Measurements from ENCODE around the gene SNRPA. TPM values are rescaled to one million over a fixed set of nuclear protein-coding genes. Genes with fewer than 3 reads are reported as not detected.
"Not testable (repeated sequence)": the region's sequence is repeated elsewhere in the genome, so short reads cannot be mapped to it uniquely, and the experiment has no call there.

SNRPA gene
- total RNA-seq, 4 donors from 2014 or later: 24.5 to 56.0 (median 48.2) TPM

- H3K4me3 ChIP-seq: peak overlapping the region in 1 of 2 donors; percentile 52
- peak overlapping the region in 3 of 4 donors; percentile 81 to 88 (median 82) for H3K27ac ChIP-seq
- TF ChIP-seq CTCF (IDR thresholded peaks at IDR 0.05) (no peak), EP300 (IDR thresholded peaks at IDR 0.05) (no peak), POLR2A (IDR thresholded peaks at IDR 0.05) (no peak), POLR2AphosphoS5 (IDR thresholded peaks at IDR 0.05) (no peak)
- H3K36me3 ChIP-seq: peaks cover 0 to 26% of the 10 kb centered on the region in 2 donors
- no peaks in the 10 kb centered on the region for H3K27me3 ChIP-seq
- ATAC-seq: no peak
- WGBS, 2 donors (ENCODE audit: low coverage in 1 of 2): 0 to 25% methylated on average over 1 to 9 of the region's 35 CpGs
- H3K4me1 ChIP-seq: peaks cover 0 to 66% (median 32%) of the 10 kb centered on the region in 3 donors
- no peaks in the 10 kb centered on the region for H3K9me3 ChIP-seq
These were observed 60.7 kb downstream of the SNRPA start for GRCh38 chr19:40811478-40812341.

DNA sequence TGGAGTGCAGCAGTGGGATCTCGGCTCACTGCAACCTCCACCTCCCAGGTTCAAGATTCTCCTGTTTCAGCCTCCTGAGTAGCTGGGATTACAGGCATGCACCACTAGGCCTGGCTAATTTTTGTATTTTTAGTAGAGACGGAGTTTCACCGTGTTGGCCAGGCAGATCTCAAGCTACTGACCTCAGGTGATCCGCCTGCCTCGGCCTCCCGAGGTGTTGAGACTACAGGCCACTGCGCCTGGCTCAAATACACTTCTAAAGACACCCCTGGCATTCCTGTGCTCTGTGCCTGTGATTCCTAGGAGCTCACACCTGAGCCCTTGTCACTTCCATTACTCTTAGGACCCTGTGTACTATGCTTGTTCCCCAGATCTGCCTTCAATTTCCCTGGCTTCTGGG lies 61.6 kb downstream of the SNRPA start:
- H3K4me3 ChIP-seq, H3K27me3 ChIP-seq, H3K9me3 ChIP-seq, ATAC-seq: not testable (repeated sequence)
- Histone ChIP-seq H3K4me1 (peaks cover 0 to 57% (median 24%) of the 10 kb centered on the region in 3 donors), H3K27ac (peak overlapping the region in 1 of 4 donors; percentile 56), H3K36me3 (peaks cover 0 to 22% of the 10 kb centered on the region in 2 donors)
- WGBS, 2 donors (ENCODE audit: low coverage in 1 of 2): 63 to 89% methylated on average over 3 to 7 of the region's 7 CpGs

- no peaks in the 10 kb centered on the region for H3K9me3 ChIP-seq
- no peak overlapping the region for H3K4me3 ChIP-seq
- no peak for ATAC-seq
- H3K27ac ChIP-seq: peak overlapping the region in 1 of 4 donors; percentile 56
- H3K36me3 ChIP-seq: peaks cover 0 to 15% of the 10 kb centered on the region in 2 donors
- H3K4me1 ChIP-seq: peaks cover 0 to 56% (median 24%) of the 10 kb centered on the region in 3 donors
- no peaks in the 10 kb centered on the region for H3K27me3 ChIP-seq
- TF ChIP-seq POLR2AphosphoS5 (IDR thresholded peaks at IDR 0.05) (no peak), EP300 (IDR thresholded peaks at IDR 0.05) (no peak), POLR2A (IDR thresholded peaks at IDR 0.05) (no peak), CTCF (IDR thresholded peaks at IDR 0.05) (no peak)
- WGBS, 2 donors (ENCODE audit: low coverage in 1 of 2): 9 to 10% methylated on average over 1 to 3 of the region's 4 CpGs
These were observed 62.2 kb downstream of the SNRPA start for GRCh38 chr19:40813182-40813581.

Small RNAs within 50 kb of the gene (small RNA-seq; reads per million reads assigned to genes)
- 0 reads per million in 4 donors for gene RNU6-195P

Other genes starting within 250 kb of the SNRPA start
- 10 to 100 TPM; 30.3 to 50.1 (median 37.7) TPM for gene SHKBP1, start 174.3 kb upstream of the SNRPA start, total RNA-seq
- gene LTBP4, start 149.8 kb upstream of the SNRPA start, total RNA-seq: 100 to 1,000 TPM; 199 to 369 (median 320) TPM
- 10 to 100 TPM; 35.8 to 60.6 (median 49.1) TPM for gene NUMBL, start 60.6 kb upstream of the SNRPA start, total RNA-seq
- gene COQ8B, start 34.3 kb upstream of the SNRPA start, total RNA-seq: 10 to 100 TPM; 27.3 to 50.5 (median 44.7) TPM
- gene ITPKC, start 34.1 kb upstream of the SNRPA start, total RNA-seq: 10 to 100 TPM; 25.2 to 71.8 (median 30.6) TPM
- gene ACTMAP, start 726 bp upstream of the SNRPA start, total RNA-seq: 1 to 10 TPM in 3 of 4 donors, under 1 TPM in 1; 0.89 to 2.4 (median 2.0) TPM
- 1 to 10 TPM in 3 of 4 donors, not detected in 1; 1.4 to 9.2 (median 3.1) TPM for gene MIA, start 24.3 kb downstream of the SNRPA start, total RNA-seq
- 10 to 100 TPM; 18.7 to 27.5 (median 20.9) TPM for gene RAB4B, start 27.0 kb downstream of the SNRPA start, total RNA-seq
- gene EGLN2, start 48.0 kb downstream of the SNRPA start, total RNA-seq: 100 to 1,000 TPM in 3 of 4 donors, 10 to 100 TPM in 1; 99.1 to 115 (median 107) TPM
- gene CYP2A6, start 99.2 kb downstream of the SNRPA start, total RNA-seq: not detected
- gene CYP2A7, start 131.0 kb downstream of the SNRPA start, total RNA-seq: not detected
- gene CYP2B6, start 240.1 kb downstream of the SNRPA start, total RNA-seq: not detected